HepG2 (cell line): Measurements from ENCODE around the gene NFIC. TPM values are rescaled to one million over a fixed set of nuclear protein-coding genes. Genes with fewer than 3 reads are reported as not detected.

Source experiments
- ATAC-seq: fragments of 200-7000 bp; cut with Tn5 transposase; 3 replicates; pipeline ENCODE4 v1.9.1; 2020; ENCODE audit warnings: mild to moderate bottlenecking, moderate library complexity
- BruUV-seq: library from RNA; stranded (reverse); fragments of 400-500 nt; replicated peaks from 2 replicates; lab custom pipeline; 2021; lab: Mats Ljungman, UMichigan
- CTCF ChIA-PET: fragments of 300-600 bp; formaldehyde crosslinking; extraction: SDS; loops from one replicate; lab custom pipeline; 2021; ENCODE audit warnings: low total read pairs, inconsistent platforms, low intra/inter-chr PET ratio; lab: Yijun Ruan, JAX
- POLR2A ChIA-PET: fragments of 350-600 bp; sonication (Branson Sonifier 250); formaldehyde crosslinking; loops from one replicate; lab custom pipeline; 2020; ENCODE audit warnings: antibody characterized with exemption, inconsistent platforms; lab: Yijun Ruan, JAX
- DNase-seq: peaks from one replicate; pipeline ENCODE4 v3.0.0-alpha.2; 2015; ENCODE audit warnings: low spot score
- FAIRE-seq: peaks from 3 replicates; lab custom pipeline; 2011; peaks lifted over from hg19 to GRCh38; lab: Jason Lieb, UNC
- H2AFZ ChIP-seq: one replicate; pipeline ENCODE4 v1.6.1; 2011; ENCODE audit warnings: low read length, inconsistent platforms
- H3K27ac ChIP-seq: fragments of 300-600 bp; 3 replicates; pipeline ENCODE4 v1.8.0; 2011; ENCODE audit warnings: mixed run types, mild to moderate bottlenecking, mixed read lengths, low read length, inconsistent platforms; ENCODE audit not compliant: insufficient read depth; ENCODE audit errors: extremely low read length
- H3K27me3 ChIP-seq, 2 experiments: fragments of 200-600 bp in 1 of 2; 2 replicates in 1 of 2; 3 replicates in 1 of 2; pipeline versions ENCODE4 v1.6.0 to v1.8.0; 2011; ENCODE audit warnings: low read length in 2 of 2, mild to moderate bottlenecking in 2 of 2, moderate library complexity in 2 of 2, inconsistent platforms in 1 of 2; ENCODE audit not compliant: insufficient read depth in 2 of 2, control insufficient read depth in 1 of 2
- H3K36me3 ChIP-seq, 2 experiments: fragments of 200-600 bp in 1 of 2; replicated peaks in 1 of 2; 2 replicates in 1 of 2; 3 replicates in 1 of 2; pipeline versions ENCODE4 v1.5.1 to v1.8.0; 2011; ENCODE audit warnings: low read length in 2 of 2, inconsistent platforms in 1 of 2; ENCODE audit not compliant: insufficient read depth in 2 of 2, control insufficient read depth in 1 of 2
- H3K4me1 ChIP-seq: 2 replicates; pipeline ENCODE4 v1.5.1; 2012; ENCODE audit warnings: low read length, inconsistent platforms; ENCODE audit not compliant: insufficient read depth
- H3K4me2 ChIP-seq: 2 replicates; pipeline ENCODE4 v1.6.0; 2011; ENCODE audit warnings: low read depth, low read length, inconsistent platforms
- H3K4me3 ChIP-seq, 3 experiments: fragments of 200-600 bp in 1 of 3; sonication (generic), shearing (Covaris generic) in 1 of 3; replicated peaks in 1 of 3; 2 replicates each; pipeline ENCODE4 v1.5.1; 2011 to 2016; ENCODE audit warnings: low read length in 3 of 3, inconsistent platforms in 2 of 3, low read depth in 2 of 3, mild to moderate bottlenecking in 2 of 3, control low read depth in 1 of 3, mixed read lengths in 1 of 3; ENCODE audit not compliant: insufficient read depth in 1 of 3
- H3K79me2 ChIP-seq: one replicate; pipeline ENCODE4 v1.6.1; 2011; ENCODE audit warnings: low read length, inconsistent platforms; ENCODE audit not compliant: insufficient read depth
- H3K9ac ChIP-seq: 2 replicates; pipeline ENCODE4 v1.6.0; 2011; ENCODE audit warnings: mild to moderate bottlenecking, low read depth, low read length, inconsistent platforms; ENCODE audit not compliant: insufficient read depth
- H3K9me3 ChIP-seq: 2 replicates; pipeline ENCODE4 v1.5.1; 2012; ENCODE audit warnings: mild to moderate bottlenecking, low read length
- H4K20me1 ChIP-seq: 2 replicates; pipeline ENCODE4 v1.6.0; 2011; ENCODE audit warnings: inconsistent platforms, mild to moderate bottlenecking, low read length, moderate library complexity; ENCODE audit not compliant: insufficient read depth
- AGO2 ChIP-seq: fragments of 200-400 bp; formaldehyde crosslinking; optimal IDR thresholded peaks from 2 replicates; pipeline ENCODE3; 2017; ENCODE audit warnings: mild to moderate bottlenecking, low read depth, low read length, moderate library complexity
- ARID4A ChIP-seq: sonication (generic); formaldehyde crosslinking; IDR thresholded peaks from 2 replicates; pipeline ENCODE4 v1.5.0; 2020; ENCODE audit warnings: mild to moderate bottlenecking, missing genetic modification reagents, borderline replicate concordance
- MEIS1 ChIP-seq: sonication (generic); formaldehyde crosslinking; IDR thresholded peaks from 2 replicates; pipeline ENCODE4 v1.9.0; 2021; ENCODE audit warnings: mild to moderate bottlenecking, missing genetic modification reagents, moderate library complexity, borderline replicate concordance
- NFE2L2 ChIP-seq: fragments of 150-350 bp; IDR thresholded peaks from 2 replicates; pipeline ENCODE4 v1.6.1; 2014; ENCODE audit warnings: low read length
- SATB2 ChIP-seq: sonication (generic); formaldehyde crosslinking; IDR thresholded peaks from 2 replicates; pipeline ENCODE4 v1.5.0; 2020; ENCODE audit warnings: missing genetic modification reagents
- TGIF2 ChIP-seq: IDR thresholded peaks from 2 replicates; pipeline ENCODE4 v1.6.1; 2016; ENCODE audit warnings: control low read depth, missing compliant biosample characterization
- ZBTB34 ChIP-seq: sonication (generic); formaldehyde crosslinking; IDR thresholded peaks from 2 replicates; pipeline ENCODE4 v1.8.0; 2022; ENCODE audit warnings: mild to moderate bottlenecking, missing genetic modification reagents
- ZMYM3 ChIP-seq: sonication (generic); formaldehyde crosslinking; IDR thresholded peaks from 2 replicates; pipeline ENCODE4 v1.5.1; 2020; ENCODE audit warnings: mild to moderate bottlenecking, missing genetic modification reagents
- ZNF432 ChIP-seq: sonication (generic); formaldehyde crosslinking; IDR thresholded peaks from 2 replicates; pipeline ENCODE4 v1.5.0; 2020; ENCODE audit warnings: missing genetic modification reagents, mild to moderate bottlenecking, borderline replicate concordance
- ZNF556 ChIP-seq: sonication (generic); formaldehyde crosslinking; IDR thresholded peaks from 2 replicates; pipeline ENCODE4 v1.4.0; 2020; ENCODE audit warnings: mild to moderate bottlenecking, missing genetic modification reagents, borderline replicate concordance
- ZNF629 ChIP-seq: sonication (generic); formaldehyde crosslinking; conservative IDR thresholded peaks from 2 replicates; pipeline ENCODE4 v1.5.0; 2020; ENCODE audit warnings: missing genetic modification reagents
- ZSCAN25 ChIP-seq: sonication (generic); formaldehyde crosslinking; IDR thresholded peaks from 2 replicates; pipeline ENCODE4 v1.8.0; 2022; ENCODE audit warnings: mild to moderate bottlenecking, missing genetic modification reagents
- WGBS: methylation state at CpG from one replicate; pipeline ENCODE4 v1.1.6; 2017; ENCODE audit warnings: low lambda C conversion rate; 5-methylcytosine and 5-hydroxymethylcytosine counted together
- in situ Hi-C: cut with HindIII; loops from 2 replicates; pipeline ENCODE4 v1.10.0; 2017; ENCODE audit warnings: low pct_unique_long_range_greater_than_20kb; ENCODE audit not compliant: extremely low pct_ligation_motif_present
- intact Hi-C: fragments of 100-400 bp; cut with micrococcal nuclease; formaldehyde crosslinking; loops from one replicate; pipeline ENCODE4 v1.10.0; 2022; ENCODE audit not compliant: unreplicated experiment
- polyA plus RNA-seq, 8 experiments: library from polyadenylated mRNA; depleted of rRNA in 3 of 8; stranded (reverse) in 7 of 8; unstranded in 1 of 8; fragments of >200 nt; fragmentation: Illumina TruSeq in 4 of 8; extraction: Trizol in 4 of 8; gene quantifications; 2 replicates each; pipeline versions ENCODE4 v1.2.1 to v1.2.3, GENCODE V29; 2011 to 2016; ENCODE audit warnings: low read depth in 4 of 8, missing spikeins in 1 of 8, mixed read lengths in 1 of 8; ENCODE audit not compliant: insufficient read depth in 1 of 8
- total RNA-seq, 5 experiments: library from RNA; depleted of rRNA; stranded (reverse); fragments of >200 nt; fragmentation: Illumina TruSeq; extraction: Trizol; gene quantifications; 2 replicates each; pipeline ENCODE4 v1.2.3, GENCODE V29; 2016; ENCODE audit warnings: low read depth in 1 of 5
- TF ChIP-seq, protein P1 (sequence below): sonication (generic); formaldehyde crosslinking; IDR thresholded peaks from 2 replicates; pipeline ENCODE4 v1.5.1; 2020; ENCODE audit warnings: missing genetic modification reagents, mild to moderate bottlenecking, borderline replicate concordance
- TF ChIP-seq, protein P2 (sequence below): sonication (generic); formaldehyde crosslinking; IDR thresholded peaks from 2 replicates; pipeline ENCODE4 v1.5.0; 2020; ENCODE audit warnings: mild to moderate bottlenecking, missing genetic modification reagents
- TF ChIP-seq, protein P3 (sequence below): IDR thresholded peaks from 2 replicates; pipeline ENCODE4 v1.6.1; 2012; ENCODE audit warnings: inconsistent platforms

Gene NFIC
- total and polyA plus RNA-seq, 2 of the 13 experiments (the other 11 are each of a cell fraction or from before 2014, with no cell fraction given) = 1.3 to 2.5 TPM

DNA sequence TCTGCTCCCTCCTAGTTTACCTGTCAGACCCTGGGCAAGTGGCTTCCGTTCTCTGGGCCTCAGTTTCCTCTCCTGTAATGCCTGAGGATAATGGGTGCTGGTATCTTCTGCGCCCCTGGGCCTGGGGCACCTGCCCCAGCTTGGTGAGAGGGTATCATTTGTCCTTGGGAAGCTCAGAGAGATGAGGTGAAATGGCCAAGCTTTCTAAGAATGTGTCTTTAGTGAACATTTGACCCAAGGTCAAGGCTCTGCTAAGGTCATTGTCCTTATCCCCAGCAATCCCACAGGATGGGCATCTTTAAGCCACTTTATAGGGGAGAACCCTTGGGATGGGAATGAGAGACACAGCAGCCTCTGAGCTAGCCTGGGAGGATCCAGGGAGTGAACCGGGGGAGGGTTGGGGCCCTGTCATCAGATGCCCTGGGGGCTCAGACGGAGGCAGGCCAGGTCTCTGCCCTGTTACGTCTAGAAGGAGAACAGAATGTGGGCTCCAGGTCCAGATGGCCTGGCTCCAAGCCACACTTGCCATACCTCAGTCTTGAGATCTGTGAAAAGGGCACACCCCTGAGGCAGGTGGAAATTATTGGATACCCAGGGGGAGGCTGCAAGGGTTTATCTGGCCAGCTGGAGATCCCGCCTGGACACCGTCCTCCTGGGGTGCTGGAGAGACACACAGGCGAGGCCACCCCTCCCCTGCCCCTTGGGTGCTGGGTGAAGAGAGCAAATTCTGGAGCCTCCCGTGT lies 1.1 kb upstream of the NFIC start:
- FAIRE-seq (no peak), DNase-seq (no peak), ATAC-seq (no peak)
- 90% methylated on average over 2 of the region's 9 CpGs for WGBS
- no peaks in the 10 kb centered on the region for H3K27me3 ChIP-seq
- ChIA-PET CTCF (no interaction called here), POLR2A (no interaction called here)
- no peak overlapping the region for H3K9ac ChIP-seq
- peak overlapping the region; percentile 37; the same call in 1 of the 2 replicates for H3K4me2 ChIP-seq
- H3K79me2 ChIP-seq = peaks cover 4% of the 10 kb centered on the region
- no TSS peak for BruUV-seq
- H3K9me3 ChIP-seq = no peaks in the 10 kb centered on the region
- H3K4me3 ChIP-seq = no peak overlapping the region
- no peak overlapping the region for H3K27ac ChIP-seq
- intact Hi-C loops (no loop called here), in situ Hi-C loops (no loop called here)
- no peak overlapping the region for H2AFZ ChIP-seq
- peaks cover 28% of the 10 kb centered on the region for H3K4me1 ChIP-seq
- no peaks in the 10 kb centered on the region for H3K36me3 ChIP-seq
- 0 out of 2 replicates have a peak, but pooled peaks cover 3% of the 10 kb centered on the region for H4K20me1 ChIP-seq
- TF ChIP-seq SATB2 (CRISPR knock-in tag) (no peak), ZNF432 (CRISPR knock-in tag) (no peak), ZNF556 (no peak), AGO2 (peak; percentile 21), NFE2L2 (no peak), ZNF629 (CRISPR knock-in tag) (peak; percentile 89), ZBTB34 (CRISPR knock-in tag) (no peak), ARID4A (no peak), TGIF2 (CRISPR knock-in tag) (no peak), MEIS1 (CRISPR knock-in tag) (no peak), ZMYM3 (CRISPR knock-in tag) (0 out of 2 replicates have a peak, but pooled peaks have one; percentile 34), ZSCAN25 (no peak)
- TF ChIP-seq, protein P1, sequence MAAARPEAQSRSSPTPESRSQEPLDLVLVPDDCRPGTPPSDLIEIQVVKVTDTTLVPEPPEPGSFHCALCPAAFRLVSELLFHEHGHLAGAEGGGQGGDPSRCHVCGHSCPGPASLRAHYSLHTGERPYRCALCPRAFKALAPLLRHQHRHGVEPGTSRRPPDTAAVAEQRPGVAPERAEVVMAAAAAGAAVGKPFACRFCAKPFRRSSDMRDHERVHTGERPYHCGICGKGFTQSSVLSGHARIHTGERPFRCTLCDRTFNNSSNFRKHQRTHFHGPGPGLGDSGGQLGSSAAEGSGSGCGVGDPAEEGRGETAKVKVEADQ (CRISPR knock-in tag) = no peak
- TF ChIP-seq, protein P2, sequence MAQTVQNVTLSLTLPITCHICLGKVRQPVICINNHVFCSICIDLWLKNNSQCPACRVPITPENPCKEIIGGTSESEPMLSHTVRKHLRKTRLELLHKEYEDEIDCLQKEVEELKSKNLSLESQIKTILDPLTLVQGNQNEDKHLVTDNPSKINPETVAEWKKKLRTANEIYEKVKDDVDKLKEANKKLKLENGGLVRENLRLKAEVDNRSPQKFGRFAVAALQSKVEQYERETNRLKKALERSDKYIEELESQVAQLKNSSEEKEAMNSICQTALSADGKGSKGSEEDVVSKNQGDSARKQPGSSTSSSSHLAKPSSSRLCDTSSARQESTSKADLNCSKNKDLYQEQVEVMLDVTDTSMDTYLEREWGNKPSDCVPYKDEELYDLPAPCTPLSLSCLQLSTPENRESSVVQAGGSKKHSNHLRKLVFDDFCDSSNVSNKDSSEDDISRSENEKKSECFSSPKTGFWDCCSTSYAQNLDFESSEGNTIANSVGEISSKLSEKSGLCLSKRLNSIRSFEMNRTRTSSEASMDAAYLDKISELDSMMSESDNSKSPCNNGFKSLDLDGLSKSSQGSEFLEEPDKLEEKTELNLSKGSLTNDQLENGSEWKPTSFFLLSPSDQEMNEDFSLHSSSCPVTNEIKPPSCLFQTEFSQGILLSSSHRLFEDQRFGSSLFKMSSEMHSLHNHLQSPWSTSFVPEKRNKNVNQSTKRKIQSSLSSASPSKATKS (CRISPR knock-in tag) = no peak
- TF ChIP-seq, protein P3, sequence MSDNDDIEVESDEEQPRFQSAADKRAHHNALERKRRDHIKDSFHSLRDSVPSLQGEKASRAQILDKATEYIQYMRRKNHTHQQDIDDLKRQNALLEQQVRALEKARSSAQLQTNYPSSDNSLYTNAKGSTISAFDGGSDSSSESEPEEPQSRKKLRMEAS = no peak
